H1 (cell line): ENCODE measurements around the gene INPPL1. TPM values are rescaled to one million over a fixed set of nuclear protein-coding genes. Genes with fewer than 3 reads are reported as not detected.

Experiments
- CTCF ChIA-PET: fragments of 300-600 bp; sonication (Branson Sonifier 250); formaldehyde crosslinking; loops from one replicate; lab custom pipeline; 2021; ENCODE audit not compliant: partially characterized antibody; lab: Charles Lee
- POLR2A ChIA-PET: fragments of 300-600 bp; sonication (Branson Sonifier 250); formaldehyde crosslinking; loops from one replicate; lab custom pipeline; 2021; ENCODE audit warnings: inconsistent platforms; ENCODE audit not compliant: partially characterized antibody; lab: Charles Lee
- DNase-seq, 2 experiments: peaks; one replicate each; pipeline versions ENCODE4 v3.0.0 to v3.0.0-alpha.2; 2010 to 2022; ENCODE audit warnings: low spot score in 2 of 2, low read depth in 1 of 2, mixed read lengths in 1 of 2
- FAIRE-seq: peaks from 2 replicates; lab custom pipeline; 2011; peaks lifted over from hg19 to GRCh38; lab: Jason Lieb, UNC
- H2AFZ ChIP-seq: 2 replicates; pipeline ENCODE4 v1.8.1; 2012; ENCODE audit warnings: low read length, inconsistent platforms
- H2AK5ac ChIP-seq: 2 replicates; pipeline ENCODE4 v1.6.1; 2013; ENCODE audit warnings: low read depth, low read length
- H2BK120ac ChIP-seq: replicated peaks from 2 replicates; pipeline ENCODE3; 2013; ENCODE audit warnings: low read depth, low read length, inconsistent platforms
- H2BK12ac ChIP-seq: 2 replicates; pipeline ENCODE4 v1.6.1; 2013; ENCODE audit warnings: low read depth, low read length
- H2BK15ac ChIP-seq: 2 replicates; pipeline ENCODE4 v1.6.1; 2013; ENCODE audit warnings: low read length
- H2BK20ac ChIP-seq: 2 replicates; pipeline ENCODE4 v1.6.1; 2013; ENCODE audit warnings: low read length
- H2BK5ac ChIP-seq: 2 replicates; pipeline ENCODE4 v1.6.1; 2013; ENCODE audit warnings: low read depth, low read length
- H3K14ac ChIP-seq: 2 replicates; pipeline ENCODE4 v1.6.1; 2013; ENCODE audit warnings: inconsistent platforms; ENCODE audit not compliant: insufficient read length
- H3K18ac ChIP-seq: 2 replicates; pipeline ENCODE4 v1.6.1; 2013; ENCODE audit warnings: low read length; ENCODE audit errors: extremely low read depth
- H3K23ac ChIP-seq: 2 replicates; pipeline ENCODE4 v1.6.1; 2013; ENCODE audit warnings: inconsistent platforms; ENCODE audit not compliant: insufficient read length
- H3K23me2 ChIP-seq: 2 replicates; pipeline ENCODE4 v1.6.1; 2013; ENCODE audit warnings: low read depth, low read length
- H3K27ac ChIP-seq: 2 replicates; pipeline ENCODE4 v1.6.1; 2011; ENCODE audit warnings: low read depth, low read length, inconsistent platforms
- H3K27me3 ChIP-seq, 4 experiments: replicated peaks in 1 of 4; 1 replicate in 1 of 4; 2 replicates in 3 of 4; pipeline versions ENCODE4 v1.6.1 to v1.8.1; 2011 to 2013; ENCODE audit warnings: low read length in 3 of 4, mild to moderate bottlenecking in 3 of 4, inconsistent platforms in 2 of 4, mixed read lengths in 2 of 4, moderate library complexity in 1 of 4; ENCODE audit not compliant: control insufficient read depth in 3 of 4, insufficient read depth in 3 of 4; ENCODE audit errors: extremely low read depth in 1 of 4
- H3K36me3 ChIP-seq, 4 experiments: 2 replicates each; pipeline versions ENCODE4 v1.6.1 to v1.8.1; 2011 to 2013; ENCODE audit warnings: mild to moderate bottlenecking in 4 of 4, low read length in 3 of 4, moderate library complexity in 2 of 4, control low read depth in 1 of 4, inconsistent platforms in 1 of 4; ENCODE audit not compliant: insufficient read depth in 4 of 4, control insufficient read depth in 2 of 4
- H3K4ac ChIP-seq: replicated peaks from 2 replicates; pipeline ENCODE3; 2013; ENCODE audit warnings: low read length, low read depth, mixed read lengths, inconsistent platforms; ENCODE audit not compliant: insufficient read length
- H3K4me1 ChIP-seq, 4 experiments: replicated peaks in 1 of 4; 1 replicate in 1 of 4; 2 replicates in 3 of 4; pipeline versions ENCODE4 v1.6.1 to v1.8.1; 2011 to 2013; ENCODE audit warnings: low read length in 3 of 4, inconsistent platforms in 2 of 4, mixed read lengths in 1 of 4; ENCODE audit not compliant: insufficient read depth in 4 of 4, control insufficient read depth in 3 of 4
- H3K4me2 ChIP-seq, 2 experiments: 2 replicates each; pipeline versions ENCODE4 v1.6.1 to v1.8.1; 2011 to 2013; ENCODE audit warnings: low read depth in 2 of 2, low read length in 2 of 2, control low read depth in 1 of 2, inconsistent platforms in 1 of 2, mild to moderate bottlenecking in 1 of 2; ENCODE audit not compliant: insufficient read depth in 1 of 2
- H3K4me3 ChIP-seq, 4 experiments: fragments of 200-600, 300-600 bp in 1 of 4; sonication (generic), shearing (Covaris generic), sonication (Bioruptor Twin) in 1 of 4; 2 replicates each; pipeline versions ENCODE4 v1.5.1 to v1.8.1; 2011 to 2016; ENCODE audit warnings: low read length in 4 of 4, low read depth in 3 of 4, control low read depth in 2 of 4, inconsistent platforms in 2 of 4, mild to moderate bottlenecking in 2 of 4, mixed read lengths in 1 of 4, moderate library complexity in 1 of 4; ENCODE audit not compliant: insufficient read depth in 2 of 4; ENCODE audit errors: extremely low read depth in 1 of 4
- H3K56ac ChIP-seq: replicated peaks from 2 replicates; pipeline ENCODE3; 2013; ENCODE audit warnings: low read depth, mild to moderate bottlenecking, mixed read lengths, low read length, inconsistent platforms; ENCODE audit not compliant: insufficient read length
- H3K79me1 ChIP-seq: 2 replicates; pipeline ENCODE4 v1.6.1; 2013; ENCODE audit warnings: low read depth, low read length, control low read depth
- H3K79me2 ChIP-seq, 2 experiments: 2 replicates each; pipeline versions ENCODE4 v1.6.1 to v1.8.1; 2012 to 2013; ENCODE audit warnings: low read length in 2 of 2, mild to moderate bottlenecking in 2 of 2, inconsistent platforms in 1 of 2; ENCODE audit not compliant: insufficient read depth in 2 of 2, control insufficient read depth in 1 of 2
- H3K9ac ChIP-seq, 4 experiments: replicated peaks in 1 of 4; 1 replicate in 1 of 4; 2 replicates in 3 of 4; pipeline versions ENCODE4 v1.6.1 to v1.8.1; 2011 to 2013; ENCODE audit warnings: low read depth in 3 of 4, low read length in 3 of 4, control low read depth in 2 of 4, mild to moderate bottlenecking in 2 of 4, moderate library complexity in 2 of 4, inconsistent platforms in 1 of 4; ENCODE audit errors: extremely low read depth in 1 of 4
- H3K9me3 ChIP-seq, 2 experiments: 2 replicates each; pipeline versions ENCODE4 v1.6.1 to v1.8.1; 2012 to 2013; ENCODE audit warnings: mild to moderate bottlenecking in 2 of 2, moderate library complexity in 2 of 2, control low read depth in 1 of 2, inconsistent platforms in 1 of 2, low read depth in 1 of 2, low read length in 1 of 2, mixed read lengths in 1 of 2; ENCODE audit not compliant: insufficient read depth in 2 of 2
- H4K20me1 ChIP-seq, 2 experiments: replicated peaks in 1 of 2; 2 replicates each; pipeline versions ENCODE3 to v1.8.1; 2011 to 2013; ENCODE audit warnings: inconsistent platforms in 2 of 2, low read length in 2 of 2, mild to moderate bottlenecking in 1 of 2; ENCODE audit not compliant: insufficient read depth in 2 of 2, control insufficient read depth in 1 of 2
- H4K5ac ChIP-seq: 2 replicates; pipeline ENCODE4 v1.6.1; 2013; ENCODE audit warnings: low read length, low read depth, mixed read lengths, inconsistent platforms; ENCODE audit not compliant: insufficient read length
- H4K8ac ChIP-seq: 2 replicates; pipeline ENCODE4 v1.8.0; 2013; ENCODE audit warnings: mild to moderate bottlenecking, moderate library complexity, low read length, inconsistent platforms; ENCODE audit not compliant: insufficient read depth; ENCODE audit errors: extremely low read depth
- H4K91ac ChIP-seq: replicated peaks from 2 replicates; pipeline ENCODE3; 2013; ENCODE audit warnings: low read length, mixed read lengths, inconsistent platforms; ENCODE audit not compliant: insufficient read length
- CHD1 ChIP-seq: IDR thresholded peaks from 2 replicates; pipeline ENCODE4 v1.6.1; 2012; ENCODE audit warnings: low read depth, low read length, improper control_type of control experiment
- EGR1 ChIP-seq: IDR thresholded peaks from 2 replicates; pipeline ENCODE4 v1.6.1; 2011; ENCODE audit warnings: low read depth, low read length, borderline replicate concordance
- GTF2F1 ChIP-seq: IDR thresholded peaks from 2 replicates; pipeline ENCODE4 v1.6.1; 2012; ENCODE audit warnings: low read depth, low read length, improper control_type of control experiment, borderline replicate concordance
- KDM5A ChIP-seq: fragments of 200-600 bp; IDR thresholded peaks from 2 replicates; pipeline ENCODE4 v1.7.1; 2012; ENCODE audit warnings: mild to moderate bottlenecking, low read length, inconsistent platforms, mixed read lengths
- PHF8 ChIP-seq: fragments of 200-600 bp; sonication (generic); conservative IDR thresholded peaks from 2 replicates; pipeline ENCODE4 v1.7.1; 2012; ENCODE audit warnings: low read depth, mild to moderate bottlenecking, inconsistent platforms, low read length, moderate library complexity
- RBBP5 ChIP-seq: IDR thresholded peaks from 2 replicates; pipeline ENCODE4 v1.7.1; 2012; ENCODE audit warnings: low read depth, mild to moderate bottlenecking, inconsistent platforms, low read length, moderate library complexity, borderline replicate concordance
- TAF1 ChIP-seq: IDR thresholded peaks from 2 replicates; pipeline ENCODE4 v1.6.1; 2011; ENCODE audit warnings: mild to moderate bottlenecking, low read depth, low read length
- TBP ChIP-seq: IDR thresholded peaks from 2 replicates; pipeline ENCODE4 v1.6.1; 2011; ENCODE audit warnings: low read depth, low read length, improper control_type of control experiment
- WGBS, 2 experiments: shearing (Covaris generic) in 1 of 2; methylation state at CpG; one replicate each; pipeline versions ENCODE4 v1.1.6 to v1.1.7; 2013 to 2015; ENCODE audit warnings: low lambda C conversion rate in 2 of 2, mixed read lengths in 2 of 2, inconsistent platforms in 1 of 2, low coverage in 1 of 2, missing lambda C conversion rate in 1 of 2; ENCODE audit not compliant: insufficient replicate concordance in 2 of 2, insufficient coverage in 1 of 2, insufficient read length in 1 of 2; ENCODE audit errors: extremely low coverage in 1 of 2, missing lambda C conversion rate in 1 of 2; 5-methylcytosine and 5-hydroxymethylcytosine counted together
- polyA plus RNA-seq, 7 experiments: library from polyadenylated mRNA; depleted of rRNA in 3 of 7; stranded (reverse) in 5 of 7; unstranded in 2 of 7; fragments of >200 nt in 5 of 7; fragments of 200-250 nt in 2 of 7; gene quantifications; 1 replicate in 5 of 7; 2 replicates in 1 of 7; 4 replicates in 1 of 7; pipeline versions ENCODE4 v1.2.1 to v1.2.3, GENCODE V29; 2011 to 2013; ENCODE audit warnings: missing spikeins in 2 of 7, mixed read lengths in 2 of 7
- total RNA-seq: library from RNA; stranded (reverse); fragmentation: NEBNext Ultra II Directional; extraction: Animal tissue kit (Norgen Biotek cat#: 25700); gene quantifications from 2 replicates; pipeline ENCODE4 v1.2.1, GENCODE V29; 2021
- TF ChIP-seq, protein P1 (sequence below): IDR thresholded peaks from 2 replicates; pipeline ENCODE4 v1.6.1; 2011; ENCODE audit warnings: low read depth, mild to moderate bottlenecking, low read length; ENCODE audit not compliant: insufficient read depth

The INPPL1 gene
- total and polyA plus RNA-seq, 2 of the 8 experiments (the other 6 are each of a cell fraction or from before 2014, with no cell fraction given): 54.5 to 79.5 TPM

DNA sequence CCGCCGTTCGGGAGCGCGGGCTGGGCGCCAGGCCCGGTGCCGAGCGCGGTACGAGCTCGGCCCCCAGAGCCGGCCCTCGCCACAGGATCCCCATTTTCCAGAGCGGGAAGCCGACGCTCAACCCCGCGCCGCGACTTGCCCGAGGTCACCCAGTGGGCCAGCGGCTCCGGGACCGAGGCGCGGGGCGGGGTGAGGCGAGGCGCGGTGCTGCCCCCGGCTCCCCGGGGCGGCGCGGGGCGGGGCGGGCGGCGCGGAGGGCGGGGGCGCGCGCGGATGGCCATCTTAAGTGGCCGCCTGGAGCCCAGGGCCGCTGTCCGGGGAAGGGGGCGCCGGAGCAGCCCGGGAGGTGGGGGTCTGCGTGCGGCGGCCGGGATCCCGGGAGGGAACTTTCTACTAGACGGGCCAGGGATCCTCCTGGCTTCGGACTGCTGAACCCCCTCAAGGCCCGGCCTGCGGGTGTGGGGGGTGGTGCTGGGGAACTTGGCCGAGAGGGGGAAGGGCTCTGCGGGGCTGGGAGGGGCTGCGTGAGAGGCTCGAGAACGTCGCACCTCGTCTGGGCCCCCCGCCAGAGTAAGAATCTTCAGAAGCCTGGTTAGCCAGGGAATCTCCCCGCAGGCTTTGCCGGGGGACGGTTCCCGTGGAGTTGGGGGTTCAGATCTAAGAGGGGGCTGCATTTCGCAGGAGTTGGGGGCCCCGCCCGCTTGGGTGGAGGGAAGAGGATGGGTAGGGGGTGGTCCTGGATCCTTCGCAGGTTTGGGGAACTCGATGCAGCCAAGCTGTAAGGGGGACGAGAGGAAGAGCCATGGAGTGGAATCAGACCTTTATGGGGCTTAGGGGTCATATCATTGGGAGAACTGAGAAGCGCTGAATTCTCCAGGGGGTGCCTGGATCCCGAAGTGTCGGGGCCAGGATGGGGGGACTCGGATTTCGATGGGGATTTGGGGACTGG is 678 bp upstream of the INPPL1 start:
- Histone ChIP-seq H2BK5ac (peak overlapping the region; percentile 81), H3K4me1 (peaks cover 10 to 11% (median 11%) of the 10 kb centered on the region in 4 experiments; a peak in 6 of 7 replicates), H3K4ac (no peak overlapping the region), H3K79me2 (peaks cover 0 to 11% of the 10 kb centered on the region in 2 experiments; a peak in 2 of 4 replicates), H3K4me3 (peak overlapping the region; percentile 69 to 89 (median 84)), H4K5ac (no peak overlapping the region), H2BK15ac (peak overlapping the region; percentile 72; the same call in 1 of the 2 replicates), H3K27me3 (no peaks in the 10 kb centered on the region), H3K9me3 (no peaks in the 10 kb centered on the region), H2BK20ac (no peak overlapping the region), H3K36me3 (peaks cover 2 to 8% (median 5%) of the 10 kb centered on the region in 4 experiments; a peak in 5 of 8 replicates), H2AFZ (no peak overlapping the region), H4K91ac (peak overlapping the region; percentile 84), H2BK12ac (no peak overlapping the region), H3K14ac (no peak overlapping the region), H3K9ac (peak overlapping the region in 3 of 4 experiments; percentile 58 to 69 (median 65); a peak in 6 of 7 replicates), H3K4me2 (peak overlapping the region; percentile 84 to 95), H3K23me2 (peaks cover 15% of the 10 kb centered on the region), H3K23ac (no peak overlapping the region), H2AK5ac (no peak overlapping the region), H3K18ac (peak overlapping the region; percentile 90), H2BK120ac (peak overlapping the region; percentile 11), H3K27ac (peak overlapping the region; percentile 60; the same call in 1 of the 2 replicates), H3K79me1 (peaks cover 6% of the 10 kb centered on the region), H4K20me1 (peaks cover 4 to 12% of the 10 kb centered on the region in 2 experiments), H4K8ac (peak overlapping the region; percentile 68), H3K56ac (peak overlapping the region; percentile 93)
- 4% methylated on average over 38 of the region's 84 CpGs; no CpG with 5 or more reads in 1 of the 2 experiments for WGBS, 2 experiments
- no peak for FAIRE-seq
- CTCF ChIA-PET: interaction anchor here (0.7 to 8.3 kb wide), 4 partner anchors 13 to 190 kb away, joined by 3 to 72 read pairs (median 4); no protein-coding TSS in a partner anchor
- peak in 1 of 2 experiments; percentile 79 for DNase-seq
- POLR2A ChIA-PET: interaction anchor here (0.6 to 9.9 kb wide), 22 partner anchors 8 to 503 kb away, joined by 3 to 160 read pairs (median 3); partner anchors contain the start of genes ANAPC15, FOLR2 and PHOX2A
- TF ChIP-seq GTF2F1: no peak
- no peak; the same call in 1 of the 2 replicates for TF ChIP-seq TBP
- TF ChIP-seq KDM5A: no peak
- TF ChIP-seq CHD1: no peak
- TF ChIP-seq EGR1: no peak
- 0 out of 2 replicates have a peak, but pooled peaks have one; percentile 19 for TF ChIP-seq RBBP5
- no peak; the same call in 1 of the 2 replicates for TF ChIP-seq PHF8
- peak; percentile 41; the same call in 1 of the 2 replicates for TF ChIP-seq TAF1
- TF ChIP-seq, protein P1, sequence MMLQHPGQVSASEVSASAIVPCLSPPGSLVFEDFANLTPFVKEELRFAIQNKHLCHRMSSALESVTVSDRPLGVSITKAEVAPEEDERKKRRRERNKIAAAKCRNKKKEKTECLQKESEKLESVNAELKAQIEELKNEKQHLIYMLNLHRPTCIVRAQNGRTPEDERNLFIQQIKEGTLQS: no peak
